Kidney (tissue), 14 donors: ENCODE measurements around the gene OSBPL10. TPM values are rescaled to one million over a fixed set of nuclear protein-coding genes. Genes with fewer than 3 reads are reported as not detected.

Experiments used
- DNase-seq, 5 donors: peaks; one replicate each; pipeline ENCODE4 v3.0.0-alpha.2; 2013 to 2020
- FAIRE-seq: peaks from 2 replicates; lab custom pipeline; 2012; peaks lifted over from hg19 to GRCh38; lab: Jason Lieb, UNC
- H3K27ac ChIP-seq, 2 donors: one replicate each; pipeline ENCODE4 v1.7.0; 2013; ENCODE audit warnings: low read depth in 2 of 2, low read length in 2 of 2, inconsistent platforms in 1 of 2
- H3K27me3 ChIP-seq: one replicate; pipeline ENCODE4 v1.7.1; 2013; ENCODE audit warnings: low read length, inconsistent platforms; ENCODE audit not compliant: control insufficient read depth, insufficient read depth
- H3K36me3 ChIP-seq, 3 donors: one replicate each; pipeline versions ENCODE4 v1.7.0 to v1.7.1; 2013; ENCODE audit warnings: low read length in 3 of 3, control low read depth in 1 of 3, inconsistent platforms in 1 of 3; ENCODE audit not compliant: insufficient read depth in 3 of 3, control insufficient read depth in 2 of 3
- H3K4me1 ChIP-seq, 3 donors: one replicate each; pipeline versions ENCODE4 v1.7.0 to v1.7.1; 2013; ENCODE audit warnings: low read length in 3 of 3, inconsistent platforms in 1 of 3, low read depth in 1 of 3; ENCODE audit not compliant: control insufficient read depth in 2 of 3, insufficient read depth in 2 of 3
- H3K4me3 ChIP-seq, 3 donors: one replicate each; pipeline versions ENCODE4 v1.7.0 to v1.8.1; 2013; ENCODE audit warnings: low read length in 3 of 3, control low read depth in 1 of 3, inconsistent platforms in 1 of 3
- H3K9ac ChIP-seq, 3 donors: one replicate each; pipeline versions ENCODE4 v1.7.0 to v1.7.1; 2013; ENCODE audit warnings: low read length in 3 of 3, control low read depth in 1 of 3, inconsistent platforms in 1 of 3
- H3K9me3 ChIP-seq, 3 donors: one replicate each; pipeline versions ENCODE4 v1.7.0 to v1.7.1; 2013; ENCODE audit warnings: low read length in 3 of 3, control low read depth in 1 of 3, inconsistent platforms in 1 of 3; ENCODE audit not compliant: control insufficient read depth in 2 of 3, insufficient read depth in 1 of 3
- intact Hi-C: fragments of 100-400 bp; cut with DNase I; formaldehyde crosslinking; loops from one replicate; pipeline ENCODE4 v1.11.1; 2022
- polyA plus RNA-seq: library from polyadenylated mRNA; stranded (reverse); fragments of 350-450 nt; fragmentation: Illumina TruSeq; extraction: RNeasy Lipid Tissue Mini Kit (QIAGEN cat#74804); gene quantifications from one replicate; pipeline ENCODE4 v1.2.3, GENCODE V29; 2014; ENCODE audit warnings: low read depth, low replicate concordance; ENCODE audit not compliant: insufficient read depth
- total RNA-seq: library from RNA; stranded (reverse); fragmentation: NEBNext Ultra II Directional; extraction: Animal tissue kit (Norgen Biotek cat#: 25700); gene quantifications from one replicate; pipeline ENCODE4 v1.2.1, GENCODE V29; 2021
- TF ChIP-seq, protein P1 (sequence below): IDR thresholded peaks from 3 replicates; pipeline ENCODE4 v1.5.1; 2012; ENCODE audit warnings: mild to moderate bottlenecking, moderate library complexity, borderline replicate concordance; ENCODE audit not compliant: insufficient read depth; ENCODE audit errors: extremely low read depth
- donor health status: control.
- donor health status: control.
- donor health status: control.
- donor health status: control.
- donor health status: control.
- donor health status: DM: yes; HTN: yes; CAD: no.
- donor health status: Normal renal cell carcinoma (clear cell type).

OSBPL10 gene
- total and polyA plus RNA-seq, 2 donors from 2014 or later, result 11.8 to 89.3 TPM

GRCh38 chr3:31695280-31696008 is 285.6 kb downstream of the OSBPL10 start:
- intact Hi-C loops, result no loop called here
- DNase-seq, result peak in 1 of 5 donors; percentile 23
- peaks cover 0 to 5% (median 0%) of the 10 kb centered on the region in 3 donors for H3K36me3 ChIP-seq

GRCh38 chr3:31693346-31693745 is 287.7 kb downstream of the OSBPL10 start:
- intact Hi-C loops, result no loop called here
- H3K27me3 ChIP-seq, result no peaks in the 10 kb centered on the region

More at GRCh38 chr3:31695280-31696008, 285.6 kb downstream of the OSBPL10 start:
- H3K4me3 ChIP-seq, result no peak overlapping the region
- H3K9me3 ChIP-seq, result no peaks in the 10 kb centered on the region
- no peak for FAIRE-seq
- no peaks in the 10 kb centered on the region for H3K27me3 ChIP-seq
- no peak overlapping the region for H3K9ac ChIP-seq
- no peaks in the 10 kb centered on the region for H3K4me1 ChIP-seq
- no peak overlapping the region for H3K27ac ChIP-seq
- TF ChIP-seq, protein P1, sequence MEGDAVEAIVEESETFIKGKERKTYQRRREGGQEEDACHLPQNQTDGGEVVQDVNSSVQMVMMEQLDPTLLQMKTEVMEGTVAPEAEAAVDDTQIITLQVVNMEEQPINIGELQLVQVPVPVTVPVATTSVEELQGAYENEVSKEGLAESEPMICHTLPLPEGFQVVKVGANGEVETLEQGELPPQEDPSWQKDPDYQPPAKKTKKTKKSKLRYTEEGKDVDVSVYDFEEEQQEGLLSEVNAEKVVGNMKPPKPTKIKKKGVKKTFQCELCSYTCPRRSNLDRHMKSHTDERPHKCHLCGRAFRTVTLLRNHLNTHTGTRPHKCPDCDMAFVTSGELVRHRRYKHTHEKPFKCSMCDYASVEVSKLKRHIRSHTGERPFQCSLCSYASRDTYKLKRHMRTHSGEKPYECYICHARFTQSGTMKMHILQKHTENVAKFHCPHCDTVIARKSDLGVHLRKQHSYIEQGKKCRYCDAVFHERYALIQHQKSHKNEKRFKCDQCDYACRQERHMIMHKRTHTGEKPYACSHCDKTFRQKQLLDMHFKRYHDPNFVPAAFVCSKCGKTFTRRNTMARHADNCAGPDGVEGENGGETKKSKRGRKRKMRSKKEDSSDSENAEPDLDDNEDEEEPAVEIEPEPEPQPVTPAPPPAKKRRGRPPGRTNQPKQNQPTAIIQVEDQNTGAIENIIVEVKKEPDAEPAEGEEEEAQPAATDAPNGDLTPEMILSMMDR, result no peak

DNA sequence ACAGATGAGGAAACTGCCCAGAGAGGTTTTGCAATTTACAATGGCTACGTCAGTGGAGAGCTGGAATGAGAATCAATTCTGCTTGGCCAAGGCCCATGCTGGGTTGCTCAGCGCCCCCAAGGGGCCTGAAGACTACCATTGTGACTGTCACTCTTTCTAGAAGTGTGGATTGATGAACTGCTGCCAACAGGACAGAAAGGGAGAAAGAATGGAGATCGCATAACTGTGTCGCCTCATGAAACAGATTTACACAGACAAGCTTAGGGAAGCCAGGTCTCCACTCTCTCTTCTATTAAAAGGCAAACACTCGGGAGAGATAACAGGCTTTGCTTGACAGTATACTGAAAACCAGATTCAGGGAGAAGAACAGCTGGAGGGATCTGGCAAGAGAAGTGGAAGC is 288.3 kb downstream of the OSBPL10 start:
- TF ChIP-seq, protein P1, result no peak
- Histone ChIP-seq H3K9ac (no peak overlapping the region), H3K36me3 (no peaks in the 10 kb centered on the region), H3K27me3 (no peaks in the 10 kb centered on the region), H3K9me3 (peaks cover 0 to 2% (median 0%) of the 10 kb centered on the region in 3 donors), H3K27ac (no peak overlapping the region), H3K4me3 (no peak overlapping the region), H3K4me1 (no peaks in the 10 kb centered on the region)
- intact Hi-C loops, result no loop called here
- DNase-seq (peak in 1 of 5 donors; percentile 63), FAIRE-seq (no peak)

More at GRCh38 chr3:31693346-31693745, 287.7 kb downstream of the OSBPL10 start:
- DNase-seq (no peak), FAIRE-seq (no peak)
- Histone ChIP-seq H3K4me3 (no peak overlapping the region), H3K27ac (no peak overlapping the region), H3K4me1 (no peaks in the 10 kb centered on the region), H3K9ac (no peak overlapping the region), H3K36me3 (no peaks in the 10 kb centered on the region), H3K9me3 (peaks cover 0 to 2% (median 0%) of the 10 kb centered on the region in 3 donors)
- TF ChIP-seq, protein P1, result no peak
